ENCODE results near the gene KLK1.
"Not testable (repeated sequence)": the region's sequence is repeated elsewhere in the genome, so short reads cannot be mapped to it uniquely, and the experiment has no call there.

The KLK1 gene

DNA sequence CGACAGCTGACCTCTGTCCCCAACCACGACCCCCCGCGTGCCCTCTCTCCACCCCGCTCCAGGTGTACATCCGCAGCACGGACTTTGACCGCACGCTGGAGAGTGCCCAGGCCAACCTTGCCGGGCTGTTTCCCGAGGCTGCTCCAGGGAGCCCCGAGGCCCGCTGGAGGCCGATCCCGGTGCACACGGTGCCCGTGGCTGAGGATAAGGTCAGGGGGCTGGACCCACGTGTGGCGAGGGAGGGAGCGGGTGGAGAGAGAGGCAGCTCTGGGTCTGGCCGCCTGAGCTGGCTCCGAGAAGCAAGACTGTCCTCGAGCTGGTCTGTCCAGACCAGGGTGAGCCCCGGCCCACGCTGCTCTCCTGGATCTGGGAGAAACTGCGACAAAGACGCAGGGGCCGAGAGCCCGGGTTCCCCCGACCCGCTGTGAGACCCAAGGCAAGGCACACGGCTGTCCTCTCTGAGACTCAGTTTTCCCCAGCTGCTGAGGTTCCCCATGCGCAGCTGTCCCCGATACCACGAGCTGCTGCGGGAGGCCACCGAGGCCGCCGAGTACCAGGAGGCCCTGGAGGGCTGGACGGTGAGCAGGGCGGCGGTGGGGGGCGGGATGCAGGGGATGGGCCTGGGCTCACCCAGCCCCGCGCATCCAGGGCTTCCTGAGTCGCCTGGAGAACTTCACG, 31.9 kb downstream of the KLK1 start:
- no peak for DNase-seq

DNA sequence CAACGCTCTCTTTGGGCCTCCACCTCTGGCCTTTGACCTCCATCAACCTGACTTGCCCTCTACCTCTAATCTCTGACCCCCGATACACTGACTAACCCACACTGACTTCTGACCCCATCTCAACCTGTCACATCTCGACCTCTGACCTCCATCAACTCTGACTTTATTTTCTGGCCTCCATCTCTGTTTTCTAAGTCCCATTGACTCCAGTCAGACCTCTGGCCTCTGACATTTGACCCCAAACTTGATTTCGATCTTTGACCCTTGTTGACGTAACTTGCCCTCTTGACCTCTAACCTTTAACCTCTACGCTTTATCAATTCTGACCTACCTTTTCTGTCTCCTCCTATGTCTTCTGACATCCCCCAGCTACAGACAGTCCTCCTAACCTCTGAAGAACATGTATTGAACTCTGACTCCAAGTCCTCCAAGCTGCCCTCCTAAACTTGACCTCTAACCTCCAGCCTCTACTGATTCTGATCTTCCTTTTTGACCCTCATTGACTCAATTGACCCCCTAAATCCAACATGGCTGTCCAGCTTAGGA, 32.6 kb downstream of the KLK1 start:
- DNase-seq, result no peak

DNA sequence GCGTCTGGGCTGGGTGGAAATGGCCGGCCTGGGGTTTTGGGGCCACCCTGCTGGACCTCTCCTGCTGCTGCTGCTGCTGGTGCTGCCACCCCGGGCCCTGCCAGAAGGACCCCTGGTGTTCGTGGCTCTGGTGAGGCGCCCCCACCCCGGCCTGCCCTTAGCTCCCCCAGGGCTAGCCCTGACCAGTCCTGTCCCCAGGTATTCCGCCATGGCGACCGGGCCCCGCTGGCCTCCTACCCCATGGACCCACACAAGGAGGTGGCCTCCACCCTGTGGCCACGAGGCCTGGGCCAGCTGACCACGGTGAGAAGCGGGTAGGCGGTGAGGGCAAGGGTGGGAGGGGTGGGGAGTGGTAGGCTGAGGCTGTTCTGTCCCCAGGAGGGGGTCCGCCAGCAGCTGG, 33.2 kb downstream of the KLK1 start, which contains the start of gene ACP4:
TSS of gene ACP4 (plus strand) at position 20 of the 400 bp plus-strand sequence. CDS start at position 20, 0 bp downstream.
- no peak for DNase-seq

DNA sequence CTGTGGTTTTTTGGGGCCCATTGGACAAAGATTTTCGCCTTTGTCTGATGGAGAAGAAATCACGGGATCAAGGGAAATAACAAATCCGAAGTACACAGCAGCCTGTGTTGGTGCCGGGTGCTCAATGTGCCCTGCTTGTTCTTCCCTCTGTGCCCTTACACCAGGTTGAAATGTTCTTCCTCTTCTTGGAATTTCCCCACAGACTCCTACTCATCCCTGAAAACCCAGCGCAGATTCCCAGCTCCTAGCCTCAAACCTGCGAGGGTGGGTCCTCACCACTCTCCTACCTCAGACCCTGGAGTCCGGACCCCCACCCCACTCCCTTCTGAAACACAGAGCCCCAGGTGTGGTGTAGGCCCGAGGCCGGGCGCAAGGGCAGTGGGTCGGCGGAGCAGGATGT, 38.3 kb downstream of the KLK1 start:
- DNase-seq, result no peak

DNA sequence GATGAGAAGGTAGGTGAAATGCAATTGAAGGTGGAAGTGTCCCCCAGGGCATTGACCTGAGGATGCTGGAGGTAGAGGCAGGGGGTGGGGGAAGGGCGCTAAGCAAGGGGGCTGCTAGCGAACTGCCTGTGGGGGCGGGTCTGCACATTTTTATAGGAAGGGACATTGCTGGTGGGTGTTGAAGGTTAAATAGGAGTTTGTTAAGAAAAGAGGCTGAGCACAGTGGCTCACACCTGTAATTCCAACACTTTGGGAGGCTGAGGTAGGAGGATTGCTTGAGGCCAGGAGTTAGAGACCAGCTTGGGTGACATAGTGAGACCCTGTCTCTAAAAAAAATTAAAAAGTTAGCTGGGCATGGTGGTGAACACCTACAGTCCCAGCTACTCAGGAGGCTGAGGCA, 38.9 kb downstream of the KLK1 start:
- DNase-seq, result no peak

DNA sequence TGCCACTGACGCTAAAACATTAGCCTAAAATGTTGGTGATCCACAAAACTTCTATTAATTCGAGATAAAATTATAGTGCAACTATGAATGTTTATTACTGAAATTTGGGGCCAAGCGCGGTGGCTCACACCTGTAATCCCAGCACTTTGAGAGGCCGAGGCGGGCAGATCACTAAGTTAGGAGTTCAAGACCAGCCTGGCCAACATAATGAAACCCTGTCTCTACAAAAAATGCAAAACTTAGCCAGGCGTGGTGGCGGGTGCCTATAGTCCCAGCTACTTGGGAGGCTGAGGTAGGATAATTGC, 39.8 kb downstream of the KLK1 start:
- DNase-seq, result not testable (repeated sequence)

DNA sequence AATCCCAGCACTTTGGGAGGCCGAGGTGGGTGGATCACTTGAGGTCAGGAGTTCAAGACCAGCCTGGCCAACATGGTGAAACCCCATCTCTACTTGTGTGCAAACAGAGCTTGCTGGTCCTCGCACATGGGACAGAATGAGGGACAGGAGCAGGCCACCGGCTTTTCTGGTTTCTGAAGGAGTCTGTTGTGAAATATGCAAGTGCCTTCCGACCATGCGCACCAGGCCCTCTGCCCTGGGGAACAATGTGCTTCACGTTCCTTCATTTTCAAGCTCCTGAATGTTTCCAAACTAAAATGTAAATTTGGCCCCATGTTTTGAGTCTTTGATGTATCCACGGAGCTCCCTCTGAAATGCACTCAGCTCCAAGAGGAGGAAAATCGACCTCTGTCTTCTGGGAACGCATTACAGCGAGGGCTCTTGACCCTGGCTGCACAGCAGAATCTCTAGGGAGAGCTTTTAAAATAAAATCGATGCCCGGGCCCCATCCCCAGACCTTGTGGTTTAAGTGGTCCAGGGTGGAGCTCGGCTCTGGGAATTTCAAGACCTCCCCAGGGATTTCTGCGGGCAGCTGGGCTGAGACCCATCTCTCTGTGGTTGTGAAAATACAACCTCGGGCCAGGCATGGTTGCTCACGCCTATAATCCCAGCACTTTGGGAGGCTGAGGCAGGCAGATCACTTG, 42.7 kb downstream of the KLK1 start:
- DNase-seq, result no peak

DNA sequence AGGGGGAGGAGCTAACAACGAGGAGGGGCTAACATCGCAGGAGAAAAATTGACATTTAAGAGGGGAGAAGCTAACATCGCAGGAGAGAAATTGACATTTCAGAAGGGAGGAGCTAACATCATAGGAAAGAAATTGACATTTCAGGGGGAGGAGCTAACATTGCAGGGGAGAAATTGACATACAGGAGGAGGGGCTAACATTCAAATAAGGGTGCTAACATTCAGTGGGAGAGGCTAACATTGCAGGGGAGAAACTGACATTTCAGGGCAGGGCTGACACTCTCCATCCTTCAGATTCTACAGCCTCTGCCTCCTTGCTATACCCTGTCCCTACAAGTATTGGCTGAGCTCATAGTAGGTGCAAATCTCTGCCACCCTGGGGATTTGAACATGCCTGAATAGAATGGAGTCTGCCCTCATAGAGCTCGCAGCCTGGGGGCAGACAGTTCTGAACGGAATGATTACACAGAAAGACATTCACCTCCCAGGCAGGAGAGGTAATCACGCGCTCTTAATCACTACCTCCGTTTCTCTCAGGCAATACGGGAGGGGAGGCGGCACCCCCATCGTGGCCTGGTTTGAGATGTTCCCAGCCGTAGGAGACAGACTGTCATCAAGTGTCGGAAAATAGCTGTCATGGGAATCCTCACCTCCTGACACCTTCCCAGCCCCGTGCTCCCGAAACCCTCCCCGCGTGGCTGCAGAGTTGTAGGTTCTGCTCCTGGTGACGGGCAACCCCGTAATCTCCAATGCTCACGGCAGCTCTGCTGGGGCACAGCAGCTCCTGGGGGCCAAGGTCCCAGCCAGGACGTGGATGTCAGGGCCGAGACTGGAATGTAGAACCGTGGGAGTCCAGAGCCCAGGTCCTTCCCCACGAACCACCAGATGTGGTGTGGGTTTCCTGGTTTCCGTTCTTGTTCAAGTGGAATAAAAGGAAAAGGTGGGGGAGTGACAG, 43.8 kb downstream of the KLK1 start:
- DNase-seq, result no peak

DNA sequence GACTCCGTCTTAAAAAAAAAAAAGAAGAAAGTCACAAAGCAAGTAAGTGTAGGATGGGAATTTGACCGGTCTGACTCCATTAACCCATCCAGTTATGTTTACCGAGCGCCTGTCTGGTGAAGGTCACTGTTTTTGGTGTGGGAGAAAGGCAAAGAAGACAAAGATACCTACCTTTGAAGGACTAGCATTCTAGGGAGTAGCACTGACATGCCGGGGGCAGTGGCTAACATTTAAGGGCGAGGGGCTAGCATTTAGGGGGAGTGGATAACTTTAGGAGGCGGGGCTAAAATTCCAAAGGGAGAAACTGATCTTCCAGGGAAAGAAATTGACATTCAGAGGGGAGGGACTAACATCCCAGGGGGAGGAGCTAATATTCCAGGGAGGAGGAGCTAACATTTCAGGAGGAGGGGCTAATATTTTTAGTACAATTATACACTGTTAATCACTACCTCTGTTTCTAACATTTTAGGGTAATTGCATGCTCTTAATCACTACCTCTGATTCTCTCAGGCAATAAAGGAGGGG, 44.6 kb downstream of the KLK1 start:
- DNase-seq, result no peak

DNA sequence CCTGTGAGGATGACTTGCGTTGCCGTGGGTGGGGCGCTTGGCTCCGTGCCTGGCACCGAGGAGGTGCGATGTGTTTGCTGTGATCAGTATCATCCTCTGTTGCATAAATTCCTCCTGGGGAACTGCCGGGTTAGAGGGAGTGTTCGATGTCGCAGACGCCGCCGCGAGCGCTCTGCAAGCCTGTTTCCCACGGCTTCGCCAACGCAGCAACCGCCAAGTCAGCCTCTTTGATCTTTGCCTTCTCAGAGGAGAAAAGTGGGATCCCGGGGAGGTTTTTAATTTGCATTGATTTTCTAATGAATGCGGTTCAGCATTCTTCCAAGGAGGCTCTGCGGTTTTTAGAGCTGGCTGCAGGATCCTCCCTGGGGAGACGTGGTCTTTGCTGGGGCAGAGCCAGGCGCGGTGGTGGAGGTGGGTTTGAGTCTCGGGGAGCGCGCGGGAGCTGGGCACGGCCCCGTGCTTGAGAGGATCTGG, 45.7 kb downstream of the KLK1 start:
- no peak for DNase-seq

DNA sequence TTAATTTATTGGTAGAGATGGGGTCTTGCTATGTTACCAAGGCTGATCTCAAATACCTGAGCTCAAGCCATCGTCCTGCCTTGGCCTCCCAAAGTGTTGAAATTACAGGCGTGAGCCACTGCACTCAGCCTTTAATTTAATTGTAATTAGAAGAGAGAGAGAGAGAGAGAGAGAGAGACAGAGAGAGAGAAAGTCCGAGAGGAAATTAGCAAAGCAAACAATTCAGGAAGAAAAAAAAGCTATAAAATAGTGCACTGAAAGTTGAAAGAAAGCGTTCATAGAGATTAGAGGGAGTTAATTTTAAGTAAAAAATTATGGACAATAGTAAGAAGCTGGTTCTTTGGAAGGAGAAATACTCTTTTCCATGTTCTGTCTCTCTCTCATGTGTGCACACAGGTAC, 46.3 kb downstream of the KLK1 start:
- no peak for DNase-seq

DNA sequence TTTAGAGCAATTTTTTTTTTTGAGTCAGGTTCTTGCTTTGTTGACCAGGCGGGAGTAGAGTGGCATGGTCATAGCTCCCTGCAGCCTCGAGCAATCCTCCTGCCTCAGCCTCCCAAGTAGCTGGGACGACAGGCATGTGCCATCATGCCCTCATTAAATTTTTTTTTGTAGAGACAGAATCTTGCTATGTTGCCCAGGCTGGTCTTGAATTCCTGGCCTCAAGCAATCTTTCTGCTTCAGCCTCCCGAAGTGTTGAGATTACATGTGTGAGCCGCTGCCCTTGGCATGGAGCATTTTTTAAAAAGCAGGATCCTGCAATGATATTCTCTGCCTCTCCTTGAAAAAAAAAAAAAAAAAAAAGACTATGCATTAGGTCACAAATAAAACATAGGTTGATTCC, 47.5 kb downstream of the KLK1 start:
- DNase-seq, result no peak

DNA sequence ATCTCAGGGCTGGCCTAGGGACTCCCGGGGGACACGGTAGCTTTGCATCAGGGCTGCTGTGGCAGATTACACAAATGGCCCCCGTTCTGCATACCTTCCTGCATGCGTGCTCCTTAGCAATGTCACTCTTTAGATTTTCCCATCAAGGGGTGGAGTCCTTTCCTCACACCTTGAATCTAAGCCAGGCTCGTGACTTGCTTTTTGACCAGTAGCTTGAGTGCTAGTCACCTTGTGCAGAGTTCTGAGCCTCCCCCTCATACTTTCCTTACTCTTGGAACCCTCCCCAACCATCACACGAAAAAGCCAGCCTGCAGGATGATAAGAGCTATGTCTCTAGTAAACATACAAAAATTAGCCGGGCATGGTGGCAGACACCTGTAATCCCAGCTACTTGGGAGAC, 50.1 kb downstream of the KLK1 start:
- DNase-seq, result not testable (repeated sequence)

DNA sequence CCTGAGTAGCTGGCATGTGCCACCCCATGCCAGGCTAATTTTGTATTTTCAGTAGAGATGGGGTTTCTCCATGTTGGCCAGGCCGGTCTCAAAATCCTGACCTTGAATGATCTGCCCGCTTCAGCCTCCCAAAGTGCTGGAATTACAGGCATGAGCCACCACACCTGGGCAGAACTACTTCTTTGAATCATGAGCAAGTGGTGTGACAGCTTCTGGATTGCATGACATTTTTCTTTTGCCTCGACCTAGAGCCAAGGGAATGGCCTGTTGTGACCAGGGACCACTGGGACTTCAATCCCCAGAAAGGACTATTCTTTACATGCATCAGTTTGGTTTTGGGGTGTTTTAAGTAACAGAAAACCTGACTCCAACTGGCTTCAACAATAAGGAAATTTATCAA, 50.7 kb downstream of the KLK1 start:
- DNase-seq, result not testable (repeated sequence)

DNA sequence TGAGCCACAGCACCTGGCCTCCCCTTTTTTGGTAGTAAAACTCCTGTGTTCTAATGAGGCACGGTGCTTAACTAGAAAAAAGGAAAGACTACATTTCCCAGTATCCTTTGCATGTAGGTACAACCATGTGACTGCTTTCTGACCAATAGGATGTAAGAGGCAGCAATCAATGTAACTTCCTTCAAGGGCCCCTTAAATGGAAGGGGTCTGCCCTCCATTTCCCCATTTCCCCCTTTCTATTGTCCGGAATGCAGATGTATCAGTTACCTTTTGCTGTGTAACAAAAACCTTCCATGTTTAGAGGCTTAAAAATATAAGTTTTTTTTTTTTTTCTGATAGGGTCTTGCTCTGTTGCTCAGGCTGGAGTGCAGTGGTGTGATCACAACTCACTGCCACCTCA, 51.1 kb downstream of the KLK1 start:
- peak in 1 of 2 experiments; percentile 38 for DNase-seq

DNA sequence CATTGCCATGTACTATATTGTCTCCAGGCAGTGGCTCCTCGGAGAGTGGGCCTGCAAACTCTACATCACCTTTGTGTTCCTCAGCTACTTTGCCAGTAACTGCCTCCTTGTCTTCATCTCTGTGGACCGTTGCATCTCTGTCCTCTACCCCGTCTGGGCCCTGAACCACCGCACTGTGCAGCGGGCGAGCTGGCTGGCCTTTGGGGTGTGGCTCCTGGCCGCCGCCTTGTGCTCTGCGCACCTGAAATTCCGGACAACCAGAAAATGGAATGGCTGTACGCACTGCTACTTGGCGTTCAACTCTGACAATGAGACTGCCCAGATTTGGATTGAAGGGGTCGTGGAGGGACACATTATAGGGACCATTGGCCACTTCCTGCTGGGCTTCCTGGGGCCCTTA, 52.7 kb downstream of the KLK1 start:
- DNase-seq, result no peak

DNA sequence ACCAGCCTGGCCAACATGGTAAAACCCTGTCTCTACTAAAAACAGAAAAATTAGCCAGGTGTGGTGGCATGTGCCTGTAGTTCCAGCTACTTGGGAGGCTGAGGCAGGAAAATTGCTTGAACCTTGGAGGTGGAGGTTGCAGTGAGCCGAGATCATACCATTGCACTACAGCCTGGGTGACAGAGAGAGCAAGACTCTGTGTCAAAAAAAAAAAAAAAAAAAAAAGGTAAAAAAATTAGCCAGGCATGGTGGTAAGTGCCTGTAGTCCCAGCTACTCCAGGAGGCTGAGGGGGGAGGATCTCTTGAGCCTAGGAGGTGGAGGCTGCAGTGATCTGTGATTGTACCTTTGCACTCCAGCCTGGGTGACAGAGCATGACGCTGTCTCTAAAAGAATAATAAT, 53.4 kb downstream of the KLK1 start, which contains the start of gene GPR32:
TSS of gene GPR32 (plus strand) at position 301 of the 400 bp plus-strand sequence. CDS start 137 bp downstream, outside the sequence.
- not testable (repeated sequence) for DNase-seq

Measured in NCI-H526 (cell line).